WTC11 (cell line): ENCODE measurements around the gene STT3A. TPM values are rescaled to one million over a fixed set of nuclear protein-coding genes. Genes with fewer than 3 reads are reported as not detected.

Experiments
- ATAC-seq: fragments of 200-7000 bp; cut with Tn5 transposase; 2 replicates; pipeline ENCODE4 v1.10.0; 2021; ENCODE audit warnings: mild to moderate bottlenecking, moderate library complexity
- CTCF ChIA-PET: fragments of 300-600 bp; sonication (Branson Sonifier 250); formaldehyde crosslinking; loops from one replicate; lab custom pipeline; 2021; ENCODE audit warnings: antibody characterized with exemption; lab: Charles Lee
- POLR2A ChIA-PET: fragments of 350-600 bp; sonication (Branson Sonifier 250); formaldehyde crosslinking; loops from one replicate; lab custom pipeline; 2021; ENCODE audit warnings: antibody characterized with exemption; lab: Charles Lee
- DNase-seq: peaks from one replicate; pipeline ENCODE4 v3.0.0; 2021; ENCODE audit warnings: low spot score
- H3K27ac Mint-ChIP-seq: 2 replicates; pipeline ENCODE4 v1.8.0; 2021; ENCODE audit warnings: mixed read lengths
- H3K27me3 Mint-ChIP-seq: 2 replicates; pipeline ENCODE4 v1.8.0; 2021; ENCODE audit warnings: low read depth, mild to moderate bottlenecking, moderate library complexity, mixed read lengths
- H3K36me3 Mint-ChIP-seq: 2 replicates; pipeline ENCODE4 v1.8.0; 2021; ENCODE audit warnings: mixed read lengths
- H3K4me1 Mint-ChIP-seq: 2 replicates; pipeline ENCODE4 v1.8.0; 2022; ENCODE audit warnings: mixed read lengths
- H3K4me3 Mint-ChIP-seq: 2 replicates; pipeline ENCODE4 v1.8.0; 2021; ENCODE audit warnings: mild to moderate bottlenecking, moderate library complexity, mixed read lengths
- H3K9me3 Mint-ChIP-seq: 2 replicates; pipeline ENCODE4 v1.8.0; 2021; ENCODE audit warnings: mixed read lengths
- CREM ChIP-seq: sonication (generic); formaldehyde crosslinking; IDR thresholded peaks from 2 replicates; pipeline ENCODE4 v1.8.1; 2022; ENCODE audit warnings: mild to moderate bottlenecking, missing genetic modification reagents, moderate library complexity
- ELF4 ChIP-seq: sonication (generic); formaldehyde crosslinking; IDR thresholded peaks from 2 replicates; pipeline ENCODE4 v1.8.1; 2022; ENCODE audit warnings: low read depth, mild to moderate bottlenecking, moderate library complexity, missing genetic modification reagents
- EMX1 ChIP-seq: fragments of 250-450 bp; sonication (Bioruptor Pico); IDR thresholded peaks from 2 replicates; pipeline ENCODE4 v1.8.0; 2021; ENCODE audit warnings: mild to moderate bottlenecking
- ESRRA ChIP-seq: sonication (generic); formaldehyde crosslinking; IDR thresholded peaks from 2 replicates; pipeline ENCODE4 v1.8.1; 2022; ENCODE audit warnings: mild to moderate bottlenecking, missing genetic modification reagents, borderline replicate concordance
- FOXP1 ChIP-seq: sonication (generic); formaldehyde crosslinking; IDR thresholded peaks from 2 replicates; pipeline ENCODE4 v1.8.0; 2022; ENCODE audit warnings: missing genetic modification reagents, mild to moderate bottlenecking, moderate library complexity, borderline replicate concordance
- GRHL2 ChIP-seq: fragments of 250-450 bp; sonication (Bioruptor Pico); IDR thresholded peaks from 2 replicates; pipeline ENCODE4 v1.8.0; 2022; ENCODE audit warnings: mild to moderate bottlenecking, moderate library complexity; ENCODE audit not compliant: insufficient replicate concordance, severe bottlenecking
- GTF2I ChIP-seq: fragments of 250-450 bp; sonication (Bioruptor Pico); conservative IDR thresholded peaks from 2 replicates; pipeline ENCODE4 v1.4.0; 2021; ENCODE audit warnings: mild to moderate bottlenecking
- NR3C1 ChIP-seq: sonication (generic); formaldehyde crosslinking; conservative IDR thresholded peaks from 2 replicates; pipeline ENCODE4 v1.8.1; 2023; ENCODE audit warnings: low read depth, mild to moderate bottlenecking, missing genetic modification reagents
- OVOL2 ChIP-seq: fragments of 250-450 bp; sonication (Bioruptor Pico); IDR thresholded peaks from 2 replicates; pipeline ENCODE4 v1.9.0; 2021; ENCODE audit warnings: mild to moderate bottlenecking, borderline replicate concordance
- RELA ChIP-seq: sonication (generic); formaldehyde crosslinking; IDR thresholded peaks from 2 replicates; pipeline ENCODE4 v1.8.1; 2022; ENCODE audit warnings: missing genetic modification reagents, mild to moderate bottlenecking, borderline replicate concordance
- SMAD3 ChIP-seq: sonication (generic); formaldehyde crosslinking; IDR thresholded peaks from 2 replicates; pipeline ENCODE4 v1.8.0; 2022; ENCODE audit warnings: missing genetic modification reagents, mild to moderate bottlenecking, borderline replicate concordance
- TEAD4 ChIP-seq: sonication (generic); formaldehyde crosslinking; IDR thresholded peaks from 2 replicates; pipeline ENCODE4 v1.8.0; 2022; ENCODE audit warnings: mild to moderate bottlenecking, missing genetic modification reagents
- TP53 ChIP-seq: sonication (generic); formaldehyde crosslinking; IDR thresholded peaks from 2 replicates; pipeline ENCODE4 v1.8.1; 2023; ENCODE audit warnings: mild to moderate bottlenecking, missing genetic modification reagents
- ZBTB21 ChIP-seq: sonication (generic); formaldehyde crosslinking; IDR thresholded peaks from 2 replicates; pipeline ENCODE4 v1.8.1; 2023; ENCODE audit warnings: mild to moderate bottlenecking, missing genetic modification reagents, borderline replicate concordance
- total RNA-seq: library from RNA; stranded (reverse); gene quantifications from 3 replicates; pipeline ENCODE4 v1.2.3, GENCODE V29; 2021
- TF ChIP-seq, protein P1 (sequence below): sonication (generic); formaldehyde crosslinking; IDR thresholded peaks from 2 replicates; pipeline ENCODE4 v1.8.0; 2022; ENCODE audit warnings: mild to moderate bottlenecking, missing genetic modification reagents
- TF ChIP-seq, protein P2 (sequence below): sonication (generic); formaldehyde crosslinking; conservative IDR thresholded peaks from 2 replicates; pipeline ENCODE4 v1.8.1; 2023; ENCODE audit warnings: mild to moderate bottlenecking, low read depth, missing genetic modification reagents, moderate library complexity
- TF ChIP-seq, protein P3 (sequence below): sonication (generic); formaldehyde crosslinking; IDR thresholded peaks from 2 replicates; pipeline ENCODE4 v1.8.1; 2022; ENCODE audit warnings: low read depth, missing genetic modification reagents, borderline replicate concordance
- TF ChIP-seq, protein P4 (sequence below): sonication (generic); formaldehyde crosslinking; IDR thresholded peaks from 2 replicates; pipeline ENCODE4 v1.8.0; 2022; ENCODE audit warnings: mild to moderate bottlenecking, missing genetic modification reagents
- TF ChIP-seq, protein P5 (sequence below): sonication (generic); formaldehyde crosslinking; IDR thresholded peaks from 2 replicates; pipeline ENCODE4 v1.8.1; 2023; ENCODE audit warnings: mild to moderate bottlenecking, missing genetic modification reagents
- TF ChIP-seq, protein P6 (sequence below): sonication (generic); formaldehyde crosslinking; IDR thresholded peaks from 2 replicates; pipeline ENCODE4 v1.8.0; 2023; ENCODE audit warnings: missing genetic modification reagents, mild to moderate bottlenecking, borderline replicate concordance
- TF ChIP-seq, protein P7 (sequence below): sonication (generic); formaldehyde crosslinking; IDR thresholded peaks from 2 replicates; pipeline ENCODE4 v1.8.0; 2022; ENCODE audit warnings: mild to moderate bottlenecking, missing genetic modification reagents

STT3A gene
- total RNA-seq, 1 experiment from 2014 or later, result 144 TPM

DNA sequence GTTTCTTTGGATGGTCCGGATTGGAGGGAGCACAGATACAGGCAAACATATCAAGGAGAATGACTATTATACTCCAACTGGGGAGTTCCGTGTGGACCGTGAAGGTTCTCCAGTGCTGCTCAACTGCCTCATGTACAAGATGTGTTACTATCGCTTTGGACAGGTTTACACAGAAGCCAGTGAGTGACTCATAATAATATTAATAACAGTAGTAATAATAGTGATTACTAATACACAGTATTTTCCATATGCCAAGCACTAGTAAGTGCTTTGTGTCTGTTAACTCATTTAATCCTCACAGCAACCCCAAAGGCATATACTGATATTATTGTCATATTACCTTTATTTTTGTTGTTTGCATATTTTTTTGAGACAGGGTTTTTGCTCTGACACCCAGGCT lies 25.7 kb downstream of the STT3A start (continued):
- TF ChIP-seq GRHL2 (no peak), FOXP1 (no peak), CREM (CRISPR knock-in tag) (no peak)

DNA sequence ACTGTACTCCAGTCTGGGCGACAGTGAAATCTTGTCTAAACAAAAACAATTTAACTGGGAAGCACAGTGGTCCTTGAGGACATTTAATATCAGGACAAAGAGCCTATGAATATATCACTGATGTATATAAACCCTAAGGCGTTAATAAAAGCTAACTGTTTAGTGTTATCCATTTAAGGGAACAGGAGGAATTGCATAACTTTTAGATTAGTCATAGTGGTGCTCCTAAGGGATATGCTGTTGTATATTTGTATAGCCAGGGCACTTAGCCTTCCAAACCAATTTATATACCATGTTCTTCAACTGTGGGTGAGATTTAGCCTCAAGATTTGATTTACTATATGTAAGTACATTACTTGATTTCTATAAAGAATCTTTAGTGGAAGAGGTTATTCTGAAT lies 29.3 kb downstream of the STT3A start:
- Mint-ChIP-seq H3K27ac (no peak overlapping the region), H3K4me3 (no peak overlapping the region), H3K36me3 (peaks cover 47% of the 10 kb centered on the region), H3K4me1 (peaks cover 7% of the 10 kb centered on the region), H3K9me3 (no peaks in the 10 kb centered on the region), H3K27me3 (no peaks in the 10 kb centered on the region)
- ChIA-PET POLR2A (no interaction called here), CTCF (interaction anchor here (0.6 to 0.9 kb wide), 2 partner anchors 44 to 57 kb away, joined by 3 read pairs; no protein-coding TSS in a partner anchor)
- DNase-seq (no peak), ATAC-seq (no peak)
- TF ChIP-seq TP53, result no peak
- TF ChIP-seq SMAD3 (CRISPR knock-in tag), result no peak
- no peak for TF ChIP-seq TEAD4 (CRISPR knock-in tag)
- no peak for TF ChIP-seq ESRRA (CRISPR knock-in tag)
- TF ChIP-seq, protein P1, sequence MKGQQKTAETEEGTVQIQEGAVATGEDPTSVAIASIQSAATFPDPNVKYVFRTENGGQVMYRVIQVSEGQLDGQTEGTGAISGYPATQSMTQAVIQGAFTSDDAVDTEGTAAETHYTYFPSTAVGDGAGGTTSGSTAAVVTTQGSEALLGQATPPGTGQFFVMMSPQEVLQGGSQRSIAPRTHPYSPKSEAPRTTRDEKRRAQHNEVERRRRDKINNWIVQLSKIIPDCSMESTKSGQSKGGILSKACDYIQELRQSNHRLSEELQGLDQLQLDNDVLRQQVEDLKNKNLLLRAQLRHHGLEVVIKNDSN (CRISPR knock-in tag), result no peak
- TF ChIP-seq, protein P2, sequence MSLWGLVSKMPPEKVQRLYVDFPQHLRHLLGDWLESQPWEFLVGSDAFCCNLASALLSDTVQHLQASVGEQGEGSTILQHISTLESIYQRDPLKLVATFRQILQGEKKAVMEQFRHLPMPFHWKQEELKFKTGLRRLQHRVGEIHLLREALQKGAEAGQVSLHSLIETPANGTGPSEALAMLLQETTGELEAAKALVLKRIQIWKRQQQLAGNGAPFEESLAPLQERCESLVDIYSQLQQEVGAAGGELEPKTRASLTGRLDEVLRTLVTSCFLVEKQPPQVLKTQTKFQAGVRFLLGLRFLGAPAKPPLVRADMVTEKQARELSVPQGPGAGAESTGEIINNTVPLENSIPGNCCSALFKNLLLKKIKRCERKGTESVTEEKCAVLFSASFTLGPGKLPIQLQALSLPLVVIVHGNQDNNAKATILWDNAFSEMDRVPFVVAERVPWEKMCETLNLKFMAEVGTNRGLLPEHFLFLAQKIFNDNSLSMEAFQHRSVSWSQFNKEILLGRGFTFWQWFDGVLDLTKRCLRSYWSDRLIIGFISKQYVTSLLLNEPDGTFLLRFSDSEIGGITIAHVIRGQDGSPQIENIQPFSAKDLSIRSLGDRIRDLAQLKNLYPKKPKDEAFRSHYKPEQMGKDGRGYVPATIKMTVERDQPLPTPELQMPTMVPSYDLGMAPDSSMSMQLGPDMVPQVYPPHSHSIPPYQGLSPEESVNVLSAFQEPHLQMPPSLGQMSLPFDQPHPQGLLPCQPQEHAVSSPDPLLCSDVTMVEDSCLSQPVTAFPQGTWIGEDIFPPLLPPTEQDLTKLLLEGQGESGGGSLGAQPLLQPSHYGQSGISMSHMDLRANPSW, result no peak
- TF ChIP-seq FOXP1, result no peak
- TF ChIP-seq ZBTB21 (CRISPR knock-in tag), result no peak

DNA sequence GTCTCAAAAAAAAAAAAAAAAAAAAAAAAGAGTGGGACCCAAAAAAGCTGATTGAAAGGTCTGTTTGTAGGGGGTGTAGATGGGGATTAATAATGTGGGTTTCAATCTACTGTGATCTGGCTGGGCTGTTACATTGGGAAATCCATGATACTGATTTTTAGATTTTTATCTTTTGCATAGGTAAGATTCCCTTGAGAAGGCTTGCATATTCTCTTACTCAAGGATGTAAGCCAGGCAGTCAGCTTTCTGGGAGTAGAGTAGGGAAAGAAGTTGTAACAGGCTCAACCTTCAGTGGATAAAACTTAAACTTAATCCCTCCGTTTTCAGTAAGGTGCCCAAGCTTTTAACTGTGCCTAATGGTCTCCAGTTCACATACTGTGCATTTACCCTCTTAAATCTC lies 30.4 kb downstream of the STT3A start:
- no peak for ATAC-seq
- no peak for DNase-seq
- ChIA-PET CTCF (no interaction called here), POLR2A (no interaction called here)
- H3K4me1 Mint-ChIP-seq, result peaks cover 13% of the 10 kb centered on the region
- H3K4me3 Mint-ChIP-seq, result no peak overlapping the region
- peak overlapping the region; percentile 83; the same call in 1 of the 2 replicates for H3K27ac Mint-ChIP-seq
- peaks cover 46% of the 10 kb centered on the region for H3K36me3 Mint-ChIP-seq
- H3K9me3 Mint-ChIP-seq, result no peaks in the 10 kb centered on the region
- no peaks in the 10 kb centered on the region for H3K27me3 Mint-ChIP-seq
- TF ChIP-seq, protein P3, sequence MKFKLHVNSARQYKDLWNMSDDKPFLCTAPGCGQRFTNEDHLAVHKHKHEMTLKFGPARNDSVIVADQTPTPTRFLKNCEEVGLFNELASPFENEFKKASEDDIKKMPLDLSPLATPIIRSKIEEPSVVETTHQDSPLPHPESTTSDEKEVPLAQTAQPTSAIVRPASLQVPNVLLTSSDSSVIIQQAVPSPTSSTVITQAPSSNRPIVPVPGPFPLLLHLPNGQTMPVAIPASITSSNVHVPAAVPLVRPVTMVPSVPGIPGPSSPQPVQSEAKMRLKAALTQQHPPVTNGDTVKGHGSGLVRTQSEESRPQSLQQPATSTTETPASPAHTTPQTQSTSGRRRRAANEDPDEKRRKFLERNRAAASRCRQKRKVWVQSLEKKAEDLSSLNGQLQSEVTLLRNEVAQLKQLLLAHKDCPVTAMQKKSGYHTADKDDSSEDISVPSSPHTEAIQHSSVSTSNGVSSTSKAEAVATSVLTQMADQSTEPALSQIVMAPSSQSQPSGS (CRISPR knock-in tag), result no peak
- TF ChIP-seq, protein P4, sequence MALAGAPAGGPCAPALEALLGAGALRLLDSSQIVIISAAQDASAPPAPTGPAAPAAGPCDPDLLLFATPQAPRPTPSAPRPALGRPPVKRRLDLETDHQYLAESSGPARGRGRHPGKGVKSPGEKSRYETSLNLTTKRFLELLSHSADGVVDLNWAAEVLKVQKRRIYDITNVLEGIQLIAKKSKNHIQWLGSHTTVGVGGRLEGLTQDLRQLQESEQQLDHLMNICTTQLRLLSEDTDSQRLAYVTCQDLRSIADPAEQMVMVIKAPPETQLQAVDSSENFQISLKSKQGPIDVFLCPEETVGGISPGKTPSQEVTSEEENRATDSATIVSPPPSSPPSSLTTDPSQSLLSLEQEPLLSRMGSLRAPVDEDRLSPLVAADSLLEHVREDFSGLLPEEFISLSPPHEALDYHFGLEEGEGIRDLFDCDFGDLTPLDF (CRISPR knock-in tag), result no peak
- TF ChIP-seq, protein P5, sequence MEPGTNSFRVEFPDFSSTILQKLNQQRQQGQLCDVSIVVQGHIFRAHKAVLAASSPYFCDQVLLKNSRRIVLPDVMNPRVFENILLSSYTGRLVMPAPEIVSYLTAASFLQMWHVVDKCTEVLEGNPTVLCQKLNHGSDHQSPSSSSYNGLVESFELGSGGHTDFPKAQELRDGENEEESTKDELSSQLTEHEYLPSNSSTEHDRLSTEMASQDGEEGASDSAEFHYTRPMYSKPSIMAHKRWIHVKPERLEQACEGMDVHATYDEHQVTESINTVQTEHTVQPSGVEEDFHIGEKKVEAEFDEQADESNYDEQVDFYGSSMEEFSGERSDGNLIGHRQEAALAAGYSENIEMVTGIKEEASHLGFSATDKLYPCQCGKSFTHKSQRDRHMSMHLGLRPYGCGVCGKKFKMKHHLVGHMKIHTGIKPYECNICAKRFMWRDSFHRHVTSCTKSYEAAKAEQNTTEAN (CRISPR knock-in tag), result no peak
- no peak for TF ChIP-seq GTF2I (CRISPR knock-in tag)
- TF ChIP-seq ELF4 (CRISPR knock-in tag), result no peak
- TF ChIP-seq EMX1 (CRISPR knock-in tag), result no peak
- TF ChIP-seq, protein P6, sequence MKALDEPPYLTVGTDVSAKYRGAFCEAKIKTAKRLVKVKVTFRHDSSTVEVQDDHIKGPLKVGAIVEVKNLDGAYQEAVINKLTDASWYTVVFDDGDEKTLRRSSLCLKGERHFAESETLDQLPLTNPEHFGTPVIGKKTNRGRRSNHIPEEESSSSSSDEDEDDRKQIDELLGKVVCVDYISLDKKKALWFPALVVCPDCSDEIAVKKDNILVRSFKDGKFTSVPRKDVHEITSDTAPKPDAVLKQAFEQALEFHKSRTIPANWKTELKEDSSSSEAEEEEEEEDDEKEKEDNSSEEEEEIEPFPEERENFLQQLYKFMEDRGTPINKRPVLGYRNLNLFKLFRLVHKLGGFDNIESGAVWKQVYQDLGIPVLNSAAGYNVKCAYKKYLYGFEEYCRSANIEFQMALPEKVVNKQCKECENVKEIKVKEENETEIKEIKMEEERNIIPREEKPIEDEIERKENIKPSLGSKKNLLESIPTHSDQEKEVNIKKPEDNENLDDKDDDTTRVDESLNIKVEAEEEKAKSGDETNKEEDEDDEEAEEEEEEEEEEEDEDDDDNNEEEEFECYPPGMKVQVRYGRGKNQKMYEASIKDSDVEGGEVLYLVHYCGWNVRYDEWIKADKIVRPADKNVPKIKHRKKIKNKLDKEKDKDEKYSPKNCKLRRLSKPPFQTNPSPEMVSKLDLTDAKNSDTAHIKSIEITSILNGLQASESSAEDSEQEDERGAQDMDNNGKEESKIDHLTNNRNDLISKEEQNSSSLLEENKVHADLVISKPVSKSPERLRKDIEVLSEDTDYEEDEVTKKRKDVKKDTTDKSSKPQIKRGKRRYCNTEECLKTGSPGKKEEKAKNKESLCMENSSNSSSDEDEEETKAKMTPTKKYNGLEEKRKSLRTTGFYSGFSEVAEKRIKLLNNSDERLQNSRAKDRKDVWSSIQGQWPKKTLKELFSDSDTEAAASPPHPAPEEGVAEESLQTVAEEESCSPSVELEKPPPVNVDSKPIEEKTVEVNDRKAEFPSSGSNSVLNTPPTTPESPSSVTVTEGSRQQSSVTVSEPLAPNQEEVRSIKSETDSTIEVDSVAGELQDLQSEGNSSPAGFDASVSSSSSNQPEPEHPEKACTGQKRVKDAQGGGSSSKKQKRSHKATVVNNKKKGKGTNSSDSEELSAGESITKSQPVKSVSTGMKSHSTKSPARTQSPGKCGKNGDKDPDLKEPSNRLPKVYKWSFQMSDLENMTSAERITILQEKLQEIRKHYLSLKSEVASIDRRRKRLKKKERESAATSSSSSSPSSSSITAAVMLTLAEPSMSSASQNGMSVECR (CRISPR knock-in tag), result no peak
- TF ChIP-seq, protein P7, sequence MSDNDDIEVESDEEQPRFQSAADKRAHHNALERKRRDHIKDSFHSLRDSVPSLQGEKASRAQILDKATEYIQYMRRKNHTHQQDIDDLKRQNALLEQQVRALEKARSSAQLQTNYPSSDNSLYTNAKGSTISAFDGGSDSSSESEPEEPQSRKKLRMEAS, result no peak
- no peak for TF ChIP-seq NR3C1 (CRISPR knock-in tag)
- TF ChIP-seq OVOL2, result no peak
- TF ChIP-seq RELA, result no peak
